D341Med (cell line): Measurements from ENCODE around the gene CD28.

Experiments used
- DNase-seq: peaks from one replicate; pipeline ENCODE4 v3.0.0; 2012; ENCODE audit warnings: low spot score

Gene CD28

GRCh38 chr2:203706403-203706802 is at the start of gene CD28:
CD28 (plus strand) TSS chr2:203706639; CDS start chr2:203706697, 58 bp downstream.
- no peak for DNase-seq

GRCh38 chr2:203659331-203660049 is 46.9 kb upstream of the CD28 start:
- no peak for DNase-seq

- no peak for DNase-seq
These were observed 46.0 kb upstream of the CD28 start for GRCh38 chr2:203660465-203660864.

- no peak for DNase-seq
These were observed 45.0 kb upstream of the CD28 start for GRCh38 chr2:203661279-203661908.

GRCh38 chr2:203662487-203662886 is 44.0 kb upstream of the CD28 start:
- no peak for DNase-seq

- DNase-seq, result no peak
These were observed 43.5 kb upstream of the CD28 start for GRCh38 chr2:203662951-203663350.

GRCh38 chr2:203664029-203664755 is 42.2 kb upstream of the CD28 start:
- DNase-seq, result no peak

GRCh38 chr2:203667838-203668237 is 38.6 kb upstream of the CD28 start:
- DNase-seq, result no peak

GRCh38 chr2:203669820-203670219 is 36.6 kb upstream of the CD28 start:
- DNase-seq, result no peak

GRCh38 chr2:203670939-203671338 is 35.5 kb upstream of the CD28 start:
- DNase-seq, result no peak

- no peak for DNase-seq
These were observed 34.6 kb upstream of the CD28 start for GRCh38 chr2:203671876-203672275.

- DNase-seq, result no peak
These were observed 33.6 kb upstream of the CD28 start for GRCh38 chr2:203672856-203673255.

- no peak for DNase-seq
These were observed 32.5 kb upstream of the CD28 start for GRCh38 chr2:203673933-203674332.

GRCh38 chr2:203675086-203675485 is 31.4 kb upstream of the CD28 start:
- DNase-seq, result no peak

GRCh38 chr2:203678971-203679370 is 27.5 kb upstream of the CD28 start:
- no peak for DNase-seq

GRCh38 chr2:203679401-203679800 is 27.0 kb upstream of the CD28 start:
- no peak for DNase-seq

- DNase-seq, result no peak
These were observed 24.5 kb upstream of the CD28 start for GRCh38 chr2:203681978-203682377.

GRCh38 chr2:203682688-203683130 is 23.7 kb upstream of the CD28 start:
- no peak for DNase-seq

GRCh38 chr2:203683421-203683820 is 23.0 kb upstream of the CD28 start:
- DNase-seq, result no peak

GRCh38 chr2:203683932-203684556 is 22.4 kb upstream of the CD28 start:
- DNase-seq, result no peak

- no peak for DNase-seq
These were observed 21.3 kb upstream of the CD28 start for GRCh38 chr2:203685081-203685621.

- DNase-seq, result no peak
These were observed 20.5 kb upstream of the CD28 start for GRCh38 chr2:203685789-203686420.
